Activated naive CD4-positive, alpha-beta T cell treated with anti-CD3 and anti-CD28 coated beads, Interleukin-2, amount 10 ng/mL, durations not matched to agents 7 days and 5 days (primary cell): ENCODE results near the gene TNFRSF13B.
"Not testable (repeated sequence)": the region's sequence is repeated elsewhere in the genome, so short reads cannot be mapped to it uniquely, and the experiment has no call there.

Source experiments
- CTCF ChIA-PET: fragments of 350-600 bp; sonication (Branson Sonifier 250); formaldehyde crosslinking; loops from one replicate; lab custom pipeline; 2021; ENCODE audit warnings: antibody characterized with exemption; lab: Charles Lee
- DNase-seq: peaks from one replicate; pipeline ENCODE4 v3.0.0-alpha.2; 2020
- H3K27ac Mint-ChIP-seq: one replicate; pipeline ENCODE4 v1.8.0; 2021; ENCODE audit warnings: mild to moderate bottlenecking, moderate library complexity, mixed read lengths
- H3K27me3 Mint-ChIP-seq: one replicate; pipeline ENCODE4 v1.8.0; 2021; ENCODE audit warnings: mild to moderate bottlenecking, mixed read lengths
- H3K36me3 Mint-ChIP-seq: one replicate; pipeline ENCODE4 v1.8.0; 2021; ENCODE audit warnings: mixed read lengths
- H3K4me1 Mint-ChIP-seq: one replicate; pipeline ENCODE4 v1.8.0; 2021; ENCODE audit warnings: mixed read lengths
- H3K4me3 Mint-ChIP-seq: one replicate; pipeline ENCODE4 v1.8.0; 2021; ENCODE audit warnings: mild to moderate bottlenecking, moderate library complexity, mixed read lengths
- H3K9me3 Mint-ChIP-seq: one replicate; pipeline ENCODE4 v1.8.0; 2021; ENCODE audit warnings: mixed read lengths

Gene TNFRSF13B

DNA sequence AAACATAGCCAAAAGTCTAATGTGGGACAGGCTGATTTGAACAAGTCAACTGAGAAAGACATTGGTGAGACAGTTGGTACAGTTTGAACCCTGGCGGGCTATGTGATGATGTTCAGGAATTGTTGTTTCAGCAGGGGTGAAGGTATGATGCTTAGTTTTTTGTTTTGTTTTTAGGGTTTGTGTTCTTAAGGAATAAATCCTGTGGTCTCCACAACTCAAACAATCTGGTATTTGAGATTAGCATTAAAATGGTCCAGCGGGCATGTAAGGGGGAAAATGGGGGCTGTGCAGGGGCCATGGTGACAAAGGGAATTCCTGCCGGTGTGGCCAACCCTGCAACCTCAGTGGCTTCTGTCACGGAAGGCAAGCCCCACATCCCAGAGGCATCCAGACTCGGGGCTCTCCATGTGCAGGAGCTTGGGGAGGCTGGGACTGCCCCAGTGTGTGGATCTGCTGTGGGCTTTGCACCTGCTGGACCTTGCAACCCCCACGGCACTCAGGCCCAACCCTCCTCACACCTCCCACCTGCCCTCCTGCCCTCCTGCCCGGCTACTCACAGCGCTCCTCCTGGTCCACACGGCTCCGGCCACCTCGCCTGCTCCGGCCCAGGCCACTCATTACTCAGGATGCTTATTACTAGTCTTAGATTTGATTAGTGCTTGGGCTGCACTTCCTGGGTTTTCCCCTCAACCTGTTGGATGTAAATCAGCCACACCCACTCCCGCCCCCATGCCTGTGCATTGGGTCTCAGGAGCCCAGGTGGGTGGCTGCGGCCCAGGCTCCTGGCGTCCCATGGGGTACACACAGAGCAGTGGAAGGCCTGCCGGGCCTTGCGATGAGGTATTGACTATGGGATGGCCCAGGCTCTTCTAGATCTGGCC, at the start of gene TNFRSF13B:
TSS of gene TNFRSF13B (minus strand) at position 661 of the 881 bp plus-strand sequence. CDS start at position 618, 43 bp downstream.
- no peaks in the 10 kb centered on the region for H3K9me3 Mint-ChIP-seq
- peaks cover 19% of the 10 kb centered on the region for H3K27me3 Mint-ChIP-seq
- peaks cover 9% of the 10 kb centered on the region for H3K4me1 Mint-ChIP-seq
- DNase-seq, result no peak
- H3K27ac Mint-ChIP-seq, result no peak within 1 kb of the TSS
- H3K36me3 Mint-ChIP-seq, result no peaks in the 10 kb centered on the region
- H3K4me3 Mint-ChIP-seq, result no peak within 1 kb of the TSS
- CTCF ChIA-PET, result no interaction called here

DNA sequence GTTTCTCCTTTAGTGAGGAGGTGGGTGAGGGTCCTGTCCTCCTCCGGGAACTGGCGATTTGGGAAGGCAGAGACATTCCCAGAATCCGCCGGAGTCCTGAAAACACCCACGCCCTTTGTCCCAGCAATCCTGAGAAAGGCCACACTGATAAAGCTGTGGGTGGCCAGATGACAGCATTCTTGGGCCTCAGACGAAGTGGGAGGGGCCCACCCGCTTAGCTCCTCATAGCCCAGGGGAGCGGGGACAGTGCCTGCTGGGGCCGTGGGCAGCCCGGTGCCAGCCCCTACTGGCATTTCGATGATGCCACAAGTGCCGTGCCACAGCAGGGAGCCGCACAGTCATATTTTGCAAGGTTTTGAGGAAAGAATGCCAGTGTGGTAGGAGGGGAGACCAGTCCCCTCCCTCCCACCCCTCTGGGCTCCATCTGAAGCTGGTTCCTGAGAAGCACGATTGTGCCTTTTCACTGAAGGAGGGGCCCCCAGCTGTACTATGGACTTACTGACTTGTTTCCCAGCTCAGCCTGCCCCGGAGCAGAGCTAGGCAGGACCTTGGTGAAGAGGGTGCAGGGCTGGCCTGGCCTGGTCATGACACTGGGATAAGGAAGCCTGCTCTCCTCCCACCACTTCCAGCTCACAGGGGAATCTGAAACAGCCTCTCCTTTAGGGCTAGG, 49.4 kb upstream of the TNFRSF13B start:
- H3K27ac Mint-ChIP-seq, result no peak overlapping the region
- H3K4me1 Mint-ChIP-seq, result peaks cover 18% of the 10 kb centered on the region
- peaks cover 5% of the 10 kb centered on the region for H3K27me3 Mint-ChIP-seq
- CTCF ChIA-PET, result no interaction called here
- no peak for DNase-seq
- no peaks in the 10 kb centered on the region for H3K36me3 Mint-ChIP-seq
- no peaks in the 10 kb centered on the region for H3K9me3 Mint-ChIP-seq
- H3K4me3 Mint-ChIP-seq, result no peak overlapping the region

DNA sequence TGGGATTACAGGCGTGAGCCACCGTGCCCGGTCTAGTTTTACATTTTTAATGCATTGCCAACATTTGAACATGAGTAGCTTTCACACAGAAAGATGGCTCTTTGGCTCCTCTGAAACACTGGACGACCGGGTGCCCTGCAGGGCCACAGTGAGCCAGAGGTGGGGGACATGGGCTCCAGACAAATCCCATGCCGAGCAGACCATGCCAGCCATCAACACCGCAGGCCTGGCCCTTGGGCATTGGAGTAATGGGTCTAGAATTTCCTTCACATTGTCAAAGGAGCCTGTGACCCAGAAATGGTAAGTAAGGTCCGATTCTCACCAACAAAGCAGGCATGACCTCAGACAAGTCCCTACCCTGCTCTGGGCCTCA, 48.9 kb upstream of the TNFRSF13B start:
- Mint-ChIP-seq H3K9me3 (no peaks in the 10 kb centered on the region), H3K27me3 (peaks cover 5% of the 10 kb centered on the region), H3K36me3 (no peaks in the 10 kb centered on the region), H3K4me1 (peaks cover 23% of the 10 kb centered on the region), H3K27ac (no peak overlapping the region), H3K4me3 (no peak overlapping the region)
- CTCF ChIA-PET, result no interaction called here
- DNase-seq, result no peak

DNA sequence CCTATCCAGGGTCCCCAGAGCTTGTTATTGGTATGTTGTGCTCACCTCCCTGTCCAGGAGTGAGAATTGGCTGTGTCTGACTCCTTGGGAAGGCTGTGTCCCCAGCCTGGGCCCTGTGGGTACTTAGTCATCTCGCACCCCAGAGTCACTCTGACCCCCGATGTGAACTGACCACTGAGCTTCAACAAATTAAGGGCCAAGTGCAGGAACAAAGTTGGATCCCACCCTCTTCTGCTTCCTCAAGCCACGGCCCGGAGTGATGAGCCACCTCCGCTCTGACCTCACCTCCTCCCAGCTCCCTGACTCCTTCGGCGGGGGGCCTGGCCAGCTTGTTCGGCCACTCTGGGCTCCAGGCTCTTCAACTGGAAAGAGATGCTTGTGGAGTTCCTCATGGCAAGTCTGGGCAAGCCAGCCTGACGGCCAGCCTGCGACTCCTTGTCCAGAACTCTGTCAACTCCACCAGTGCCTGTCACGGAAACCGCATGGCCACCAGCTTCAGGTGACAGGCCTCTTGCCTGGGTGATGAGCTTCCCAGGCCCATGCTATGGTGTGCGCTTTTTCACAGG, 48.1 kb upstream of the TNFRSF13B start:
- Mint-ChIP-seq H3K4me1 (peaks cover 31% of the 10 kb centered on the region), H3K27ac (no peak overlapping the region), H3K4me3 (no peak overlapping the region), H3K9me3 (no peaks in the 10 kb centered on the region), H3K36me3 (no peaks in the 10 kb centered on the region), H3K27me3 (peaks cover 13% of the 10 kb centered on the region)
- CTCF ChIA-PET, result no interaction called here
- DNase-seq, result no peak

DNA sequence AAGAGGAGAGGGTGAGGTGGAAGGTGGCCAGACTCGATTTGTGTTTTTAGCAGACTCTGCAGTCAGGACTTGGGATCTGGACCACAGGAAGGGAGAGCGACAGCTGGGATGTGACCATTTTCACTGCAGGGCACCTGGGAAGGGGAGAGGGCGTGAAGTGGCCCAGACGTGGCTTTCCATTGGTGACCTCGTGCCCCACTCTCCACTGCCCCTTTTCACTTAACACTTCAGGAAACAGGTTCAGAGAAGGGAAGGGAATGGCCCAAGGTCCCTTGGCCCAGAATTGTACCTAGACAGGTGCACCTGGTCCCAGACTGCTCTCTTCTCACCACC, 47.5 kb upstream of the TNFRSF13B start:
- no peak for DNase-seq
- CTCF ChIA-PET, result interaction anchor here (0.7 kb wide), 1 partner anchor 15 kb away, joined by 3 read pairs; no protein-coding TSS in a partner anchor
- H3K27ac Mint-ChIP-seq, result no peak overlapping the region
- H3K9me3 Mint-ChIP-seq, result no peaks in the 10 kb centered on the region
- peaks cover 18% of the 10 kb centered on the region for H3K27me3 Mint-ChIP-seq
- H3K36me3 Mint-ChIP-seq, result no peaks in the 10 kb centered on the region
- no peak overlapping the region for H3K4me3 Mint-ChIP-seq
- H3K4me1 Mint-ChIP-seq, result peaks cover 31% of the 10 kb centered on the region

DNA sequence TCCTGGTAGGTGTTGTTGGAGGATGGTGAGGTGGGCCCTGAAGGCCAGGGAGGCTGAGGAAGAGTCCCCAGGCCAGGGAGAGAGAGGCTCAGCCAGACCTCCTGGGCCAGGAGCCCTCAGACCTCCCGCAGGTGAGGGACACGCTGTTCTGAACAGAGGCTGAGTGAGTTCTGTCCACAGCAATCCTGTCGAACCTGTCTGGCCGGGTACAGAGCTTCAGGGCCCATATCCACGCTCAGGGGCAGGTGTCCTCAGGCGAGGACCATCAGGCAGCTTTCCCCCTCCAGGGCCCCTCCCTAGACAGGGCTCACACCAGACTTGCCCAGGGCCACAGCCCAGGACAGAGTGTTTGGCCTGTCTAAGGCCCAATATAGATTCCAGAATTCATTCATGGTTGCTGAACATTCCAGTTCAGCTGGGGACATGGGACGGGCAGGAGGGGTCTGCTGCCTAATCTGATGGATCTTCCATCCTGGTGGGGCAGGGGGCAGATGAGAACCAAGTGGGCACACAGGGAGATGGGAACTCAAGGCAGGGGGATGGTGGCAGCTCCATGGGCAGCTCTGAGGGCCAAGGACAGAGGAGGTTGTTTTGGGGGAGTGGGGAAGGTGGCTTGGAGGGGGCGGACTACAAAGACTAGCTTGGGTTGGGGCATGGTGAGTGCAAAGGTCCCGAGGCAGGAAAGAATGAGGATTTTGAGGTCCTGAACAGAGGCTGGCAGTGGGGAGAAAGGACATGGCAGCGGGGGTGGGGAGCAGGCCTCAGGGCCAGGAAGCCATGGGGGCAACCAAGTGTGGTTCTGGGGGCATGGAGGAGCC, 46.9 kb upstream of the TNFRSF13B start:
- Mint-ChIP-seq H3K4me1 (peaks cover 31% of the 10 kb centered on the region), H3K9me3 (no peaks in the 10 kb centered on the region), H3K27ac (peak overlapping the region; percentile 54), H3K4me3 (no peak overlapping the region), H3K27me3 (peaks cover 23% of the 10 kb centered on the region), H3K36me3 (no peaks in the 10 kb centered on the region)
- CTCF ChIA-PET, result interaction anchor here (0.7 kb wide), 1 partner anchor 15 kb away, joined by 3 read pairs; no protein-coding TSS in a partner anchor
- no peak for DNase-seq

DNA sequence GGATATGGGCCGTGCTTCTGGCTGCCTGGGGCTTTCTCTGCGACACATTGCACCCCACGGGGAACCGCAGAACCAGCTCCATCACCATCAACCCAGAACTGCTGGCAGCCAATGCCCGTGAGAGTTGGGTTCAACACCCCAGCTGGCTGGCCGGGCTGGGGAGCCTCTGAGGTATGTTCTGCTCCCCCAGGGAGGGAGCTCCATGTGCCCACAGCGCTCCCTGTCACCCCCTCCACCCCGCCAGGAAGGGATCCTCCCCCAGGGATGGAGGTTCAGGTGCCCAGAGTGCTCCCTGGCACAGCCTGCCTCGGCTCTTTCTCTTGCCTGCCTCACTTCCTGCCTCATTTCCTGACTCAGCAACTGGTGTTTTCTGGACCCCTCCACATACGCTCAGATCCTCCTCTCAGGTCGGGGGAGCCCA, 46.1 kb upstream of the TNFRSF13B start:
- H3K27me3 Mint-ChIP-seq, result peaks cover 30% of the 10 kb centered on the region

DNA sequence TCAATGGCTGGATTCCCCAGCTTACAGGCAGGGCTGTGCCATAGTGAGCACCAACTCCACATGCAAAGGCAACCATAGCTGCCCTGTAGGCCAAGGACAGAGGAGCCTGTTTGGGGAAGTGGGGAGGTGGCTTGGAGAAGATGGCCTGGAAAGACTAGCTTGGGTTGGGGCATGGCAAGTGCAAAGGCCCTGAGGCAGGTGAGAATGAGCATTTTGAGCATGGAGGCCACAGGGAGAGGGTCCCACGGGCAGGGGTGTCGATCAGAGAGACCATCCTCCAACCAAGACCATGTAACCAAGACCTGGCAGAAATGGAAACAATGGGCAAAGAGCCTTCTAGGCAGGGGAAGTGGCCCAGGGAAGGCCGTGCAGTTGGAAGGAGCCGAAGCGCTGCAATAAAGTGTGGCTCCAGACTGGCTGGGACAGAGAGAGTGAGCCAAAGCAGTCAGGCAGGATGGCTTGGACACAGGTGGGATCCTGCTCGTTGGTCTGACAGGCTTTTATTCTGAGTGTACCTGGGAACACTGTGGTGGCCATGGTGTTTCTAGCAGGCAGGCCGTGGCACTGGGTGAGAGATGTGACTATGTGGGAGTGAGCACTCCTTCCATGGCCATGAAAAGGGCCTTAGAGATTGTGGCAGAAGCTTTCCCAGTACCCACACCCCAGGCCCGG, 45.6 kb upstream of the TNFRSF13B start:
- CTCF ChIA-PET, result no interaction called here
- Mint-ChIP-seq H3K36me3 (no peaks in the 10 kb centered on the region), H3K4me1 (peaks cover 31% of the 10 kb centered on the region), H3K27me3 (peaks cover 36% of the 10 kb centered on the region), H3K27ac (no peak overlapping the region), H3K9me3 (no peaks in the 10 kb centered on the region), H3K4me3 (no peak overlapping the region)
- DNase-seq, result no peak

More for the DNA sequence above, 46.1 kb upstream of the TNFRSF13B start:
- no peak overlapping the region for H3K27ac Mint-ChIP-seq
- no peak for DNase-seq
- no peak overlapping the region for H3K4me3 Mint-ChIP-seq
- CTCF ChIA-PET, result no interaction called here
- peaks cover 31% of the 10 kb centered on the region for H3K4me1 Mint-ChIP-seq
- H3K36me3 Mint-ChIP-seq, result no peaks in the 10 kb centered on the region
- H3K9me3 Mint-ChIP-seq, result no peaks in the 10 kb centered on the region

DNA sequence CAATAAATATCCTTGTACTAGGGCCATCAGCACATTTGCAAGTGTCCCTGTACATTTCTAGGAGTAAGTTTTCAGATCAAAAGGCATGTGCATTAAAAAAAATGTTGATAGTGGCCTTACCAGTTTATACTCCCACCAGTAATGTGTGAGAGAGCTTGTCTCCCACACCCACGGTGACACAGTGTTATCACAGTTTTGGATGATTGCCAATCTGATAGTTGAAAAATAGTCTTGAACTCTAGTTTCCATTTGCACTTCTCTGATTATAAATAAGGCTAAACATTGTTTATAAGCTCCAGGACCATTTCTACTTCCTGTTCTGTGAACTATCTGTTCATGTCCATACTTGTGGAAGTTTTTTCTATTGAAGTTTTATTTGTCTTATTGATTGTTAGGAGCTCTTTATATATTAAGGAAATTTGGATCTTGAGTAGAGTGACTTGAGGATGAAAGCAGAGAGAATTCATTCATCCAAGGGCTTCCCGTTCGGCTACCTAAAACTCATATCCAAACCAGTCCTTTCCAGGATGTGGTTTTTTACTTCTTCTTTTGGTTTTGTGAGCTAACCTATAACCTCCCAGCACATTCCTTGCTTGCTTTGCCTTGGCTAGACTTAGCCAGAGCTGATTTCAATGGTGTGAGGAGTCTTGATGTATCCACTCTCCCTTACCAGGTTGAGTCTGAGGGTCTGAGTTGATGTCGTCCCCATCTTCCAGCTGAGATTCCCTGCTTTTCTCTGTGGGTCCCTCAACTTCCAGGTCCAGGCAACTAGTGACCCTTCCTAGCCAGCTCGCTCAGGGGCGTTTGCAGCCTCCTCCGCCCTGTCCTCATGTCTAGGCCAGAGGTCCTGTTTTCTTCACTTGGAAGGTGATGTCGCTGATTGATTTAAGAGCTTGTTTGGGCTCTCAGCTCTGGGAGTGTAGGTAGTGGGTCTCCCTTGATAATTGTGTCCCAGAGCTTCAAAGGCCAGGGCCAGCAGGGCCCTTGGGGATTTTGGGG, 44.6 kb upstream of the TNFRSF13B start:
- H3K4me3 Mint-ChIP-seq, H3K36me3 Mint-ChIP-seq, H3K9me3 Mint-ChIP-seq, CTCF ChIA-PET, DNase-seq: not testable (repeated sequence)
- Mint-ChIP-seq H3K27ac (peak overlapping the region; percentile 11), H3K27me3 (peaks cover 32% of the 10 kb centered on the region), H3K4me1 (peaks cover 31% of the 10 kb centered on the region)

DNA sequence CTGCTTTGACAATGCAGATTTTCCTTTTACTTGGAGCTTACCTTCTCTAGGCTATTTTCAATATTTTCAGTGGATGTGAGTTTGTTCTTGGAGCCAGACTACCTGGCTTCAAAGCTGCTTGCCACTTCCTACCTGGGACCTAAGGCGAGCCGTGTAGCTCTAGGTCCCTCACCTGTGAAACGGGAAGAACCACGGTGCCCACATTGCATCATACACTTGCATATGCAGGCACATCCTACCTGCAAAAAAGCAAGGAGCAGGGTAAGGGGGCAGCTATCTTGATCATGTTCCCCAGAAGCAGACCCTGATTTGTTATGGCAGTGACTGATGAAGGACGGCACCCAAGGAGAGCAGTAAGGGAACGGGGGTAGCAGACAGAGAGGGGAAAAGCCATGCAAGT, 43.3 kb upstream of the TNFRSF13B start:
- H3K4me1 Mint-ChIP-seq, result peaks cover 31% of the 10 kb centered on the region
- no peak for DNase-seq
- CTCF ChIA-PET, result interaction anchor here (1.4 kb wide), 1 partner anchor 14 kb away, joined by 3 read pairs; no protein-coding TSS in a partner anchor
- peaks cover 32% of the 10 kb centered on the region for H3K27me3 Mint-ChIP-seq
- H3K4me3 Mint-ChIP-seq, result no peak overlapping the region
- no peaks in the 10 kb centered on the region for H3K9me3 Mint-ChIP-seq
- no peak overlapping the region for H3K27ac Mint-ChIP-seq
- H3K36me3 Mint-ChIP-seq, result no peaks in the 10 kb centered on the region

DNA sequence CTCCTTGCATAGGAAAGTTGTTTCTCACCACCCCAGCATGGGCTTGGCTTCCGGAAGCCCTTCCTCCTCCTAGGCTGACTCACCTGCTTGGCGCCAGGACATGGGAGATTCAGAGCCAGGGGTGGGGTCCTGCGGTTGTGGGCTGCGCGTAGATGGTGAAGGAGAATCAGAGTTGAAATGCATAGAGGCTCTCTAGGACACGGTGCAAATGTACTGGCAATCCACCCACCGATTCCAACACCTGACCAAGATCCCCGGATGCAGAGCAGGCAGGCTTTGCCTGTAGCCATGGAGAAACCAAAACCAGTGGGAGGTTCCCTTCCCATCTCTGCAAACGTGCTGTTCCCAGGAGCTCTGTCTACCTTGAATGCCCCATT, 42.8 kb upstream of the TNFRSF13B start:
- not testable (repeated sequence) for H3K36me3 Mint-ChIP-seq, H3K9me3 Mint-ChIP-seq, H3K4me3 Mint-ChIP-seq, DNase-seq, H3K27ac Mint-ChIP-seq
- H3K4me1 Mint-ChIP-seq, result peaks cover 31% of the 10 kb centered on the region
- CTCF ChIA-PET, result interaction anchor here (1.4 kb wide), 1 partner anchor 14 kb away, joined by 3 read pairs; no protein-coding TSS in a partner anchor
- H3K27me3 Mint-ChIP-seq, result peaks cover 33% of the 10 kb centered on the region

DNA sequence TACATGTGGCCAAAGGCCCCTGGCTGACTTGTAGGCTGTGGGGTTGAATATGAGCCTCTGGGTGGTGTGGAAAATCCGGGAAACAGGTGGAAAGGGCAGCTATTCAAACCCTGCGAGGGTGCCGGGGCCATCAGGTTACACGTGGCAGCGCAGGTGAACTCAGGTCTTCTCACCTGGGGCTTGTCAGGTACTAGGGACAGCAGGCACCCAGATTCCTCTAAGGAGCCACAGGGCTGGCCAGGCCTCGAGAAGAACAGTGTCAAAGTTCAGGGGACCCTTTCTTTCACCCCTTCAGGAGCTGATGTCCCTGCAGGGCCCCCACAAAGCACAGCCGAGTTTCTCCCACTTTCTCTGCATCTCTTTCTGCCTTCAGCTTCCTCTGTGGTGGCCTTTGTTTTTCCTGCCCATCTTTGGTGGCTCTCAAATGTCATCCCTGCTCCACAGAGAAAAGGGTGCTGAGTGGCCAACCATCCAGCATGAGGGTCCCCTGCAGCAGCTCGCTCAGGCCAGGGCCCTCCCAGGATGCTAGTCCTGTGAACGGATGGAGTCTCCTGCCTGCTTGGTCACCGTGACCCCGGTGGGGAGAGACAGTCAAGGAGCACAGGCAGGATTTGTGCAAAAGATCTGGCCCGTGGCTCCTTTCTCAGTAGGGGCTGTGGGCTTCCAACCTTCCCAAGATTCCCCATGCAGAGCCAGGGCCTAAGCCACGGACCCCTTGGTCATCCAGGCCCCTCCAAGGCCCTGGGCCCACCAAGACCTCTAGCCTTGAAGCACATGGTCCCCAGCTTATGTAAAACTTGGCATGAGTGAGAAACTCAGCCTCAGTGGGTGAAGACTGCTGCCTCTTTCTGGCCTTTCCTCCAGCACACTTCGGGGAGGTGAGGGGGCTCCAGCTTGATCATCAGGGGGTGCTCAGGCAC, 42.2 kb upstream of the TNFRSF13B start:
- not testable (repeated sequence) for H3K4me3 Mint-ChIP-seq, H3K27ac Mint-ChIP-seq, H3K36me3 Mint-ChIP-seq, H3K9me3 Mint-ChIP-seq, DNase-seq
- Mint-ChIP-seq H3K27me3 (peaks cover 39% of the 10 kb centered on the region), H3K4me1 (peaks cover 31% of the 10 kb centered on the region)
- CTCF ChIA-PET, result interaction anchor here (1.4 kb wide), 1 partner anchor 13 kb away, joined by 3 read pairs; no protein-coding TSS in a partner anchor
